Lower lobe of right lung (tissue), 2 donors: ENCODE results near the gene ZNF197. TPM values are rescaled to one million over a fixed set of nuclear protein-coding genes. Genes with fewer than 3 reads are reported as not detected.

Experiments
- ATAC-seq, 2 donors: fragments of 200-7000 bp; cut with Tn5 transposase; one replicate each; pipeline ENCODE4 v1.9.1; 2020 to 2022; ENCODE audit warnings: mild to moderate bottlenecking in 2 of 2, moderate library complexity in 2 of 2
- DNase-seq: peaks from one replicate; pipeline ENCODE4 v3.0.0-alpha.2; 2020
- H3K27ac ChIP-seq: fragments of 200-600 bp; one replicate; pipeline ENCODE4 v1.8.0; 2022
- H3K27me3 ChIP-seq: fragments of 200-600 bp; one replicate; pipeline ENCODE4 v1.8.0; 2022; ENCODE audit warnings: low read depth
- H3K36me3 ChIP-seq: fragments of 200-600 bp; one replicate; pipeline ENCODE4 v1.8.0; 2022; ENCODE audit warnings: mild to moderate bottlenecking
- H3K4me1 ChIP-seq: fragments of 200-600 bp; one replicate; pipeline ENCODE4 v1.8.0; 2022
- H3K4me3 ChIP-seq: fragments of 200-600 bp; one replicate; pipeline ENCODE4 v1.8.0; 2022; ENCODE audit warnings: mild to moderate bottlenecking
- H3K9me3 ChIP-seq: fragments of 200-600 bp; one replicate; pipeline ENCODE4 v1.8.0; 2022
- CTCF ChIP-seq: fragments of 200-600 bp; IDR thresholded peaks from one replicate; pipeline ENCODE4 v1.8.0; 2022; ENCODE audit warnings: antibody characterized with exemption, mild to moderate bottlenecking
- intact Hi-C: fragments of 100-400 bp; cut with DNase I; formaldehyde crosslinking; loops from one replicate; pipeline ENCODE4 v1.11.0; 2022
- total RNA-seq: library from RNA; stranded (reverse); fragmentation: NEBNext Ultra II Directional; extraction: Animal tissue kit (Norgen Biotek cat#: 25700); gene quantifications from one replicate; pipeline ENCODE4 v1.2.1, GENCODE V29; 2021
- donor health status: DM: no; HTN: yes; CAD: no; lungs with severe emphysema.

Gene ZNF197
- total RNA-seq, 1 donor from 2014 or later, result 12.6 TPM

GRCh38 chr3:44682182-44682896, 57.5 kb downstream of the ZNF197 start:
- DNase-seq (no peak), ATAC-seq (no peak)
- Histone ChIP-seq H3K27ac (no peak overlapping the region), H3K27me3 (no peaks in the 10 kb centered on the region), H3K9me3 (peaks cover 13% of the 10 kb centered on the region), H3K36me3 (no peaks in the 10 kb centered on the region), H3K4me1 (no peaks in the 10 kb centered on the region), H3K4me3 (no peak overlapping the region)
- no peak for TF ChIP-seq CTCF
- intact Hi-C loops, result no loop called here

GRCh38 chr3:44685128-44685800, 60.4 kb downstream of the ZNF197 start:
- no peaks in the 10 kb centered on the region for H3K27me3 ChIP-seq
- ATAC-seq, result peak; percentile 92 to 97
- no peak for TF ChIP-seq CTCF
- H3K9me3 ChIP-seq, result peaks cover 13% of the 10 kb centered on the region
- H3K4me3 ChIP-seq, result peak overlapping the region; percentile 70
- H3K4me1 ChIP-seq, result no peaks in the 10 kb centered on the region
- intact Hi-C loops, result no loop called here
- DNase-seq, result peak; percentile 86
- no peaks in the 10 kb centered on the region for H3K36me3 ChIP-seq
- peak overlapping the region; percentile 46 for H3K27ac ChIP-seq

DNA sequence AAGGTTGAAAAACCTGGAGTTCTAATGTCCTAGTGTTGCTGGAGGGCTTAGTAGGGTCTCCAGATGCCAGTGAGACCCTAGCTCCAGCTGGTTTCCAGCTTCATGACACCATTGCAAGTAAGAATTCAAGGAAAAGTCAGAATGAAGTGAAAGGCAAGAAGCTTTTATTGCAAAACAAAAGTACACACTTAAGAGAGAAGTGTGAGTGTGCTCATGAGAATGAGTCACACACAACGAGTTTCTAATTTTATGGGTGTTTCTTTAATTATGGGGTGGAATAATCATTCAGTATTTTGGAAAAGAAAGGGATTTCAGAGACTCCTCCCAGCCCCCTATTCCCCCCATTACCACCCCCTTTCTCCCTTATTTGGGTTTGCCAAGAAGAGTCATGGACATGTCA, 63.1 kb downstream of the ZNF197 start:
- intact Hi-C loops, result no loop called here
- Histone ChIP-seq H3K9me3 (peaks cover 8% of the 10 kb centered on the region), H3K36me3 (no peaks in the 10 kb centered on the region), H3K27me3 (no peaks in the 10 kb centered on the region), H3K4me1 (no peaks in the 10 kb centered on the region), H3K4me3 (no peak overlapping the region), H3K27ac (no peak overlapping the region)
- TF ChIP-seq CTCF, result no peak
- ATAC-seq (no peak), DNase-seq (no peak)

Other genes starting within 250 kb of the ZNF197 start
- 21.1 TPM for gene ZNF445, start 147.4 kb upstream of the ZNF197 start, total RNA-seq
- gene ZKSCAN7, start 69.8 kb upstream of the ZNF197 start, total RNA-seq, result 3.9 TPM
- 2.7 TPM for gene ZNF660, start 40.1 kb upstream of the ZNF197 start, total RNA-seq
- gene ZNF35, start 23.7 kb downstream of the ZNF197 start, total RNA-seq, result 8.8 TPM
- 2.3 TPM for gene ZNF502, start 87.6 kb downstream of the ZNF197 start, total RNA-seq
- 4.8 TPM for gene ZNF501, start 104.6 kb downstream of the ZNF197 start, total RNA-seq
- gene KIAA1143, start 136.6 kb downstream of the ZNF197 start, total RNA-seq, result 27.8 TPM
- 1.3 TPM for gene KIF15, start 136.8 kb downstream of the ZNF197 start, total RNA-seq
- 17.4 TPM for gene TMEM42, start 236.9 kb downstream of the ZNF197 start, total RNA-seq
- not detected for gene TGM4, start 249.6 kb downstream of the ZNF197 start, total RNA-seq